Measurements from ENCODE around the gene DNAH3. TPM values are rescaled to one million over a fixed set of nuclear protein-coding genes. Genes with fewer than 3 reads are reported as not detected.
"Not testable (repeated sequence)": the region's sequence is repeated elsewhere in the genome, so short reads cannot be mapped to it uniquely, and the experiment has no call there.

Gene DNAH3
- total RNA-seq, 1 donor from 2014 or later, result 0.31 TPM

DNA sequence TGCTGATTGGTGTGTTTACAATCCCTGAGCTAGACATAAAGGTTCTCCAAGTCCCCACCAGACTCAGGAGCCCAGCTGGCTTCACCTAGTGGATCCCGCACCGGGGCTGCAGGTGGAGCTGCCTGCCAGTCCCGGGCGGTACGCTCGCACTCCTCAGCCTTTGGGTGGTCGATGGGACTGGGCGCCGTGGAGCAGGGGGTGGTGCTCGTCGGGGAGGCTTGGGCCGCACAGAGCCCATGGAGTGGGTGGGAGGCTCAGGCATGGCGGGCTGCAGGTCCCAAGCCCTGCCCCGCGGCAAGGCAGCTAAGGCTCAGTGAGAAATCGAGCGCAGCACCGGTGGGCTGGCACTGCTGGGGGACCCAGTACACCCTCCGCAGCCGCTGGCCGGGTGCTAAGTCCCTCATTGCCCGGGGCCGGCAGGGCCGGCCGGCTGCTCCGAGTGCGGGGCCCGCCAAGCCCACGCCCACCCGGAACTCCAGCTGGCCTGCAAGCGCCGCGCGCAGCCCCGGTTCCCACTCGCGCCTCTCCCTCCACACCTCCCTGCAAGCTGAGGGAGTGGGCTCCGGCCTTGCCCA, 161.1 kb downstream of the DNAH3 start:
- DNase-seq, result not testable (repeated sequence)

DNA sequence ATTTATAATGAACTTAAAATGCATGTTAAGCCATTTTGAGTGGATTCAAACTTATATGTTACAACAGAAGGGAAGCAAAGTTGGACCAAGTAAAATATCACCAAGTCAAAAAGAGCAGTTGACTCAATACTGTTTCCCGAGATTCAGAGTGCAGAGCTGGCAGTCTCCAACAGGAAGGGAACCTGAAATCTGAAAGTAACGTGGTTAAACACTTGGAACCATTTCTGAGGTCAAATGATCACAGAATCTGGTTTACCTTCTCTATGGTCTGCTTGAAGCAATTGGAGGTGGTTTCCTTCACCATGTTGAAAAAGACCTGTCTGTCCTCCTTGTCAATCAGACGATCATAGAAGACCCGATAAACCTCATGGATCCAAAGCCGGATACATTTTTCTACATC, 163.6 kb downstream of the DNAH3 start:
- no peak for DNase-seq

DNA sequence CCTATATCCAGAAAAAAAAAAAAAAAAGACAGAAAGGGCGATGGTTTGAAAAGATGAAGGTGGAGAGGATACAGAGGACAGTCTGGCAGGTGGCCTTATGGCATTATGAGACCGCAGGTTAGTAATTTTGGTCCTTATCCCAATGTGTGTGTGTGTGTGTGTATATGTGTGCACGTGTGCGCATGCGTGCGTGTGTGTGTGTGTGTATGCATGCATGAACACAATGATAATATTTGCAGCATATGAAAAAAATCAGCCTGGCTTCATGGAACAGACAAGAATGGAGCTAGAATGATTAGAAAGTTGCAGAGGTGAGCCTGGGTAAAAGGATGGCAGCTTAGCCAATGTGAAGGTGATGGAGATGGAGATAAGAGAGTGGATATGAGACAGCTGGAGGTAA, 166.6 kb downstream of the DNAH3 start:
- no peak for DNase-seq

DNA sequence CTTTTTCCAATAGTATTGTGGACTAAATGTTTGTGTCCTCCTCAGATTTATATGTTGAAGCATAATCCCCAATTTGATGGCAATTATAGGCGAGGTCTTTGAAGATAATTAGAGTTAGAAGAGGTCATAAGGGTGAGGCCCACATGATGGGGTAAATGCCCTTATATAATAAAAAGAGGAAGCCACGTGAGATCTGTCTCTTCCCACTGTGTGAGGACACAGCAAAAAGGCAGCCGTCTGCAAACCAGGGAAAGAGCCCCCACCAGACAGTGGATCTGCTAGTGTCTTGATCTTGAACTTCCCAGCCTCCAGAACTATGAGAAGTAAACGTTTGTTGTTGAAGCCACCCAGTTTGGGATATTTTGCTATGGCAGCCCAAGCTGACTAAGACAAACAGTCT, 174.1 kb downstream of the DNAH3 start:
- no peak for DNase-seq

DNA sequence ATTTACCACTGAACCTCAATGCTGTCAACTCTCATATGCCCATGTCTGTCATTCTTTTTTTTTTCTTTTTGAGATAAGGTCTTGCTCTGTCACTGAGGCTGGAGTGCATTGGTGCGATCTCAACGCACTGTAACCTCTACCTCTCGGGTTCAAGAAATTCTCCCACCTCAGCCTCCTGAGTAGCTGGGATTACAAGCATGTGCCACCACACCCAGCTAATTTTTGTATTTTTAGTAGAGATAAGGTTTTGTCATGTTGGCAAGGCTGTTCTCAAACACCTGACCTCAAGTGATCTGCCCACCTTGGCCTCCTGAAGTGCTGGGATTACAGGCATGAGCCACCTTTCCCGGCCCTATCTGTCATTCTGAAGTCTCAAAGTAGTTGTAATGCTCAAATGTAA, 177.4 kb downstream of the DNAH3 start:
- DNase-seq, result not testable (repeated sequence)

DNA sequence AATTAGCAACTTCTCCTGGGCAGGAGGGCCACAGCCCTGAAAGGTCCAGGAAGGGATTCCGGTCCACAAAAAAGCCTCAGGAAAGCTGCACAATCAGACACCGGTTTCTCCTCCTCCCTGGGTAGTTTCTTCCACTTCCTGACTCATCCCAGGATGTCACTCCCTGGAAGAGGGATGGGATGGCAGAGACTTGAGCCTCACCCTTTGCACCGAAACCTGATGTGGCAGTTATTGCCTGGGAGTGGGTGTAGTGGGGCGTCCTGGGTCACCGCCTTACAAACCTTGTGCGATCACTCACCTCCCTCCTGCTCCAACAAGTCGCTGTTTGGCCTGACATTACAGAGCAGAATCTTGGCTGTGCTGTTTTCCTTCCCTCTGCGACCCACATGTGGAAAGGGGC, 179.2 kb downstream of the DNAH3 start:
- no peak for DNase-seq

DNA sequence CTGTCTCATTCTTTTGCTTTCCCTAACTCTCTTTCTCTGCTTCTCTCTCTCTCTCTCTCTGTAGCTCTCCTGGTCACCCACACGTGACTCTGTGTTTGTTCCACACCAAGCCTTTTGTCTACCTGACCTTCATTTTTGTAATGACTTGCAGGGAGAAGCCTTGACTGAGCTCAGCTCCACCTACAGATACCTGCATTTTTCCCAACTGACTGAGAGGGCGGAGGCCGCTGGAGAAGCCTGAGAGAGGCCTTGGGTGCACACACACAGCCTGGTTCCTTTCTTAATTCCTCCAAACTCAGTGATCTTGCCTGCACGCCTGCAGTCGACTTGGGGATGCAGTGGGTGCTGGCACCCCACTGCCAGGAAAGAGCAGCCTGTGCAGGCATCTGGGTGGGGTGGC, 181.3 kb downstream of the DNAH3 start:
- no peak for DNase-seq

DNA sequence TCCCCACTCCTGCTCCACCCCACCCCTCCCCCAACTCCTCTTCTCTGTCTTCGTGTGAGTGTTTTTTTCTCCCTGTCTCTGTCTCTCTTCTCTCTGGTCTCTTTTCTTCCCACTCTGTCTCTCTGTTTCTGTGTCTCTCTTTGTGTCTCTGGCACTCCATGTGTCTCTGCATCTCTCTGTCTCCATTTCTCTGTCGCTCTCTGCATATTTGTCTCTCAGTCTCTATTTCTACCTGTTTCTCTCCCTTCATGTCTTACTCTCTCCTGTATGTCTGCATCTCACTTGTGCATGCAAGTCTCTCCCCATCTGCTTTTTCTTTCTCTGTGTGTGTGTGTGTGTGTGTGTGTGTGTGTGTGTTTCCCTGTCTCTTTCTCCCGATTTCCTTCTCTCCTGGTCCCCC, 181.9 kb downstream of the DNAH3 start:
- DNase-seq, result no peak

DNA sequence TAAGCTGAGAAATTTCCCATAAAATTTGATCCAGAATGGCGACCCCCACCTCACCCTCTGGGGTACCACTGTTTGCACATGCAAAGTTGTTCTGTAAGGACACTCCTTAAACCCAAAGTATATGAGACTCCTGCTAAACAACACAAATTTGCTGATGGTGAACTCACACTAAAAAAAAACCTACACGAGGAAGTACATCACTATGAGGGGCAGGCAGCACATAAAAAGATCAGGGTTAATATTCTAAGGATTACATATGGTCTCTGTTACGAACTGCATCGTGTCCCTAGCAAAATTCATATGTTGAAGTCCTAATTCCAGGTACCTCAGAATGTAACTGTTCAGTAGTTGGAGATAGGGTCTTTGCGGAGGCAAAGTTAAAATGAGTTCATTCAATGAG, 189.7 kb downstream of the DNAH3 start:
- no peak for DNase-seq

DNA sequence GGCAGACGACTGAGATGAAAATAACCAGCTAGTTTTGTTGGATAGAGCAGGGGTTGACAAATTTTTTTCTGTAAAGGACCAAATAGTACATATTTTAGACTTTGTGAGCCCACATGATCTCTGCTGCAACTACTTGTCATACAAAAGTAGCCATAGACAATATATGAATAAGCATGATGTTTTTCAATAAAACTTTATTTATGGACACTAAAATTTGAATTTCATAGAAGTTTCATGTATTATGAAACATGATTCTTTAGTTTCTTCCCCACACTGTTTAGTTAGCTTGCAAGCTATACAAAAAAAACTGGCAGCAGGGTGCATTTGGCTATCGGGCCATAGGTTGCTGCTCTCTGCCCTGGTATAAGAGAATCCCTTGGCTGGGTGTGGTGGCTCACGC, 193.5 kb downstream of the DNAH3 start:
- no peak for DNase-seq

DNA sequence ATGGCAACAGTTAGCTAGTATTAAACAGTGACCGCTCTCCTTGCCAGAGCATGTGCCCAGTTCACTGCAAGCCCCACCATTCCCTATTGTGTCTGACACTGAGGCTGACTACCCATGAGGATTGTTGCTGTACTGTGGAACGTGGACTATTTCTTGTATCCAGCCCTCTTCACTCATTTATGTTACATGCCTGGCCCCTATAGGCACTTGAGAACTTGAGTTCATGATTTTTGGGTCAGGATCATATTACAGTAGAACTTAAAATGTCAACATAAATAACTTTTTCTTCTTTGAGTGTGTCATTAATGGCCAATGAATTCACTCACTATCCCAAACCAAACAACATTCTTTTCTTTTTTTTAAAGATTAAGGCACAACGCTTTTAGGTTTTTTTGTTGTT, 194.3 kb downstream of the DNAH3 start:
- DNase-seq, result no peak

DNA sequence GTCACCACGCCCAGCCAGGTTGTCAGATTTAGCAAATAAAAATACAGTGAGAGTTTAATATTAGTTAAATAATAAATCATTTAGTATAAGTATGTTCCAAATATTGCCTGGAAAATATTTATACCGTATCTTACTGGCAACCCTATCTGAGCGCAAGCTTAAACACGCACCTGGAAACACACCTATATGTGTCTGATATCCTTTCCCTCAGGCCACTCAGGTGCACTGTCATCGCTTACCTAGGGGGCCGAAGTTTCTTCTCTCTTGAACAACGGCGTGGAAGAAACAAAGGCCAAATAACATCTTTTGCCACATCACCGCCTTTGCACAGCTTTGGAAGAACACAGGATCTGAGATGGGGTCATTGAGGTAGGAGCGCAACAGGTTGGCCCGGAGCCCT, 196.1 kb downstream of the DNAH3 start:
- no peak for DNase-seq

DNA sequence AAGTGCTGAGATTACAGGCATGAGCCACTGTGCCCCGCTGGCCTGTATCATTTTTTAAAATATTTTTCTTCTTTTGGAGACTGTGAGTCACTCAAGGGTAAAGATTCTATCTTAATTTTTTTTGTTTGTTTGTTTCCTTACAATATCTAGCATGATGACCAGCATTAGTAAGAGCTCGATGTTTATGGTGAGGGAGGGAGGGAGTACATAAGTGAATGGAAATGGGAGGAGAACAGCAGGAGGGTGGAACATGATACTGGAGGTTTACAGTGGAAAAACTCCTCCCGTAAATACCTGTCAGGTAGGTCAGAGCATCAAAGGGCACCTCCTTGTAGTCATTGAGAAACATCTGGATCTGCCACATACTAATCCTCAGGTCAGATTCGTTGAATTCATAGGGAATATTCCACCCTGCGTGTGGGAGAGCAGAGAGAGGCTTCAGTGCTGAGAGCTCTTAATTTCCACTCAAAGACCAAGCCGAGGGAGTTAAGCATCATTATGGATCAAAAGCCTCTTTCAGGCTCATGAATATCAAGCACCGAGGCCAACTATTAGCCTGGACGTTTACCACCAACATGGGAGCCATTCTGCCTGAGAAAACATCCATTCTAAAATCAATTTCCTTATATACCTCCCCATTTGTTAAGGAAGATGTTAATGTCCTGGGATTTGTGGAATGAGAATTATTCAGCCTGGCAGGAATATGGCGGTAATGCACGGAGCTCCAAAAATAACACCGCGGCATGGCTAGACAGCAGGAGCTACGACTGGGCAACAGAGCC, 198.3 kb downstream of the DNAH3 start:
- DNase-seq, result no peak

DNA sequence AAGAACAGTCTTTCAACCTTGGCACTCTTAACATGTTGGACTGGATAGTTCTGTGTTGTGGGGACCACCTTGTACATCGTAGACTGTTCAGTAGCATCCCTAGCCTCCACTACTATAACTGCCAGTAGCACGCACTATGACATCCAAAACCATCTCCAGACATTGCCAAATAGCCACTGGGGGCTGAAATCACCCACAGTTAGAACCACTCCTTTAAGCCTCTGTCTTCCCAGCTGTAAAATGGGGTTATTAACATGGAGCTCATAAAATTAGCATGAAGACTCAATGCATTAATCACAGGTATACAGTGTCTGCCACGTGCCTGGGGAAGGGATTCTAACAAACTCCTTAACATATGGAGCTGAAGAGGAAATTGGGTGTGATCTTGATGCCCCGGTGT, 200.4 kb downstream of the DNAH3 start:
- no peak for DNase-seq

DNA sequence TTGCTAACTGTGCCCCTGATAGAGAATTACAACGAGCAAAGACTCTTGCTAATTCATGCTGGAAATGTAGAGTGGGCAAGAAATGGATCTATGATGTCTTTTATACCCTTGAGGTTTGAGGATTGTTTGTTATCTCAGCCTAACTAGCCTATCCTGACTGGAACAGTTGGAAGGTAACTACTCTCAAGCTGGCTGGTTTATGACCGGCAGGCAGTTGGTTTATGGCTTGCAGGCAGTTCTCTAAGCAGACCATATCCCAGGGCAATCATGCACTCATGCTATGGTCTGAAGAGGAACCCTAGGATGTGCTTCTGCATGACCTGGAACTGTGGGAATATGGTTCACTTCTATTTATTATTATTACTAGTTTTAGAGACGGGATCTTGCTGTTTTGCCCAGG, 201.0 kb downstream of the DNAH3 start:
- no peak for DNase-seq

DNA sequence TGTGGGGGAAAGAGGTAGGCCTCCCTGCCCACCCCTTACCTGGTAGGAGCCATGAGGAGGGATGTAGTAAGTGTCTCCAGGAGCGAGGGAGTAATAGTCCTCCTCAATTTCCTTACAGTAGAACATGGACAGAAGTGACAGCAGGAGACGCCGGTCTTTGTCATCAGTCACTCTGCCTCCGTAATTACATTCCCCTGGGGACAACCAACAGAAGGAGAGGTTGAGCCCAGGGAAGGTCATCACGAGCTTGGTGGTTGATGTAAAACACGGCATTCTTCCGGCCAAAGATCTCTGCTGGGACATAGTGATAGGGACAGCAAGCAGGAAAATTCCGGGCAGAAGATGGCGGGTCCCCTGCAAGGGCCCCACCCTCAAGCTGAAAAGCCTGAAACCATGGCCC, 202.2 kb downstream of the DNAH3 start:
- DNase-seq, result no peak

DNA sequence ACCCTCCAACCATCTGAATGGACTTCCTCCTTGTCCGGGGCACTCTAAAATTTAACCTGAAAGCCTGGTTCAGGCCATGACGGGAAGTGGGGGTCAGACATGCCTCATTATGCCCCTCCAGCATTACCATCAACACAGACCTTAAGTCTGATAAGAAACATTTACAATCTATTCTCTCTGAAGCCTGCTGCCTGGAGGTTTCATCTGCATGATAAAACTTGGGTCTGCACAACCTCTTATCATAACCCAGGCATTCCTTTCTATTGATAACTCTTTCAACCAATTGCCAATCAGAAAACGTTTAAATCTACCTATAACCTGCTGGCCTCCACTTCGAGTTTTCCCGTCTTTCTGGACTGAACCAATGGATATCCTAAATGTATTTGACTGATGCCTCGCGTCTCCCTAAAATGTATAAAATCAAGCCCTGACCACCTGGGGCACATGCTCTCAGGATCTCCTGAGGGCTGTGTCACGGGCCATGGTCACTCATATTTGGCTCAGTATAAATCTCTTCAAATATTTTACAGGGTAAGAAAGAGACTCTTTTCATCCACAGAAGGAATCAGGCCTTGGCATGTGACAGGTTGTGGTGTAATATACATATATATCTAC, 204.5 kb downstream of the DNAH3 start:
- DNase-seq, result no peak

DNA sequence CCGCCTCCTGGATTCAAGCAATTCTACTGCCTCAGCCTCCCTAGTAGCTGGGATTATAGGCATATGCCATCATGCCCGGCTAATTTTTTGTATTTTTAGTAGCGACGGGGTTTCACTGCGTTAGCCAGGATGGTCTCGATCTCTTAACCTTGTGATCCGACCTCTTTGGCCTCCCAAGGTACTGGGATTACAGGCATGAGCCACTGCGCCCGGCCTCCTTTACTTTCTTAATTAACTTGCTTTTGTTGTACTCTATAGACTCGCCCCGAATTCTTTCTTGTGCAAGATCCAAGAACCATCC, 205.1 kb downstream of the DNAH3 start:
- not testable (repeated sequence) for DNase-seq

DNA sequence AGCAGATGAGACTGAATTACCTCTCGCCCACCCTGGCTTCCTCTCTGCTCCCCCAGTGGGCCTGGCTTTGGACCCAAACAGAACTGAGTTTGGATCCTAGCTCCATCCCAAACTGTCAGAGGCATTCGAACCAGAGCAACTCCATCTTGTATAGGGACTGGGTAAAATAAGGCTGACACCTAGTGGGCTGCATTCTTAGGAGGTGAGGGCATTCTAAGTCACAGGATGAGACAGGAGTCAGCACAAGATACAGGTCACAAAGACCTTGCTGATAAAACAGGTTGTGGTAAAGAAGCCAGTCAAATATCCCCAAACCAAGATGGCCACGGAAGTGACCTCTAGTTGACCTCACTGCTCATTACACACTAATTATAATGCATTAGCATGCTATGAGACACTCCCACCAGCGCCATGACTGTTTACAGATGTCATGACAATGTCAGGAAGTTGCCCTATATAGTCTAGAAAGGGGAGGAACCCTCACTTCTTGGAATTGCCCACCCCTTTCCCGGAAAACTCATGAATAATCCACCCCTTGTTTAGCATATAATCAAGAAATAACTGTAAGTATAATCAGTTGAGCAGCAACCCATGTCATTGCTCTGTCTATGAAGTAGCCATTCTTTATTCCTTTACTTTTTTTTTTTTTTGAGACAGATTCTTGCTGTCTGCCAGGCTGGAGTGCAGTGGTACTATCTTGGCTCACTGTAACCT, 205.6 kb downstream of the DNAH3 start:
- no peak for DNase-seq

DNA sequence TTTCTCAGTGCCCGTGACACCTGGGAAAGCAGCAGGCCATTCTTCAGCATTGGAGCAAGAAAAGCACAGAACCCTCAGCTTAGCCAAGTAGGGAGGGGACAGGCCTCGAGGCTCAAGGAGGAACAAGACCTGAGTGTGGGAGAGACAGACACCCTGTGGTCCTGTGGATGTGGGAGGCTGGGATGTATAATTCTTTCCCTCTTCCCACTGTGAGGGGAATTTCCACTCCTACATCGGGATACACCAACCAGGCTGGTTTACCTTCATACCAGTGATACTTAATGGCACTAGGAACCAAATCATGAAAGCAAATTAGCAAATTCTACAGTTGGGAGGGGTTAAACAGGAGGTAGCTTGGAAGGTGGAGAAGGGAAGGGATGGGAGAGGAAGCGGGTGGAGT, 208.4 kb downstream of the DNAH3 start:
- no peak for DNase-seq

DNA sequence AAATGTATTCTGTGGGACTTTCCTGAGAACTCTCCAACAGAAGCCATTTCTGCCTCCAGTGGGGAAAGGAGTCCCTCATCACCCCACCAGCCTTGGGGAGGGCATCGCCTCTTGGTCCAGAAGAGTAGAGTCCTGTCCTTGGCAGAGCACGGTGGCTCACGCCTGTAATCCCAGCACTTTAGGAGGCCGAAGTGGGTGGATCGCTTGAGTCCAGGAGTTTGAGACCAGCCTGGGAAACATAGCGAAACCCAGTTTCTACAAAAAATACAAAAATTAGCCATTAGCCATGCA, 209.1 kb downstream of the DNAH3 start:
- DNase-seq, result no peak

DNA sequence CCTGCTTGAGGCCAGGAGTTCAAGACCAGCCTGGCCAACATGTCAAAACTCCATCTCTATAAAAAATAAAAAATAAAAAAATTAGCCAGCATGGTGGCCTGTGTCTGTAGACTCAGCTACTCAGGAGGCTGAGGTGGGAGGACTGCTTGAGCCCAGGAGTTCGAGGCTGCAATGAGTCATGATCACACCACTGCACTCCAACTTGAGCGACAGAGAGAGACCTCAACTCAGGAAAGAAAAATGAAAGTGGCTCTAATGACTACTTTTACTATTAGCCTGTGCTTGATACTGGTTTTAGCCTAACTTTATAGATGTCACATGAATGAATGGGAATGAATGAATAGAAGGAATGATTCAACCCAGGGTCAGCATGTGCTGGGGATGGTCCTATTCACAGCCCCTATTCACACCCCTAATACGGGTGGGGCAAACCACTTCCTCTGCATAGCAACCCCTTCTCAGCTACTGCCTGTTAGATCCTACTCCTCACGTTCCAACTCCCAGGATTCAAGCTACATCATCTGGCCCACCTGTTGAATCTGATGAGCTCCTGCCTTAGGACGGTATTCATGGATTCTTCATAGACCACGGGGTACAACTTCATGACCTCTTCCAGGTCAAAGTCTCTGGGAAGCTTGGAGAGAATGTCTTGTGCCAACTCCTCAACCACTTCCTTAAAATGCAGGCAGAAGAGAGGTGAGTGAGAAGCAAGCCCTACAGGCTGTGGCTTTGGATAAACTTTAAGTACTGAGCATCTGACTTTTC, 209.6 kb downstream of the DNAH3 start:
- no peak for DNase-seq

DNA sequence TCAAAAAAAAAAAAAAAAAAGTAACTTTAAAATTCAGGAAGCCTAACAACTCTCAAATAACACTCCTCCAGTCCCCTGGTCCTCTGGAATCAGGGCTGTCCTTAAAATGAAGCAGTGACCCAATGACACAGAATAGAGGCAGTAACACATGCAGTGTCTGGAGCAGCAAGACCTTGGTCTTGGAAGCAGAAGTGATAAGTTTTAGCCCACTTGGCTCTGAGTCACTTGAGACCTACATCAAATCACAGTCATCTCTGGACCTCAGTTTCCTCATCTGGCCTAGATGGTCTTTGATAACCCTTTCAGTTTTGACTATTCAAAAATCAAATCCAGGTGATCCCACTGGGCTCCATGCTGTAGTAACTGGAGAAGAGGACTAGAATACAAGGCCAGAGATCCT, 211.0 kb downstream of the DNAH3 start:
- DNase-seq, result no peak
